Osteocyte (in vitro differentiated cells): ENCODE data around the gene BHLHE23. TPM values are rescaled to one million over a fixed set of nuclear protein-coding genes. Genes with fewer than 3 reads are reported as not detected.

Experiments
- DNase-seq: peaks from one replicate; pipeline ENCODE4 v3.0.0; 2021; ENCODE audit warnings: mixed read lengths; ENCODE audit not compliant: unreplicated experiment; ENCODE audit errors: extremely low spot score
- H3K27ac Mint-ChIP-seq: one replicate; pipeline ENCODE4 v1.8.0; 2021; ENCODE audit warnings: mild to moderate bottlenecking, mixed read lengths; ENCODE audit not compliant: unreplicated experiment
- H3K27me3 Mint-ChIP-seq: one replicate; pipeline ENCODE4 v1.8.0; 2021; ENCODE audit warnings: mixed read lengths; ENCODE audit not compliant: unreplicated experiment
- H3K36me3 Mint-ChIP-seq: one replicate; pipeline ENCODE4 v1.8.0; 2021; ENCODE audit warnings: mixed read lengths; ENCODE audit not compliant: unreplicated experiment
- H3K4me1 Mint-ChIP-seq: one replicate; pipeline ENCODE4 v1.8.0; 2021; ENCODE audit warnings: mixed read lengths; ENCODE audit not compliant: unreplicated experiment
- H3K4me3 Mint-ChIP-seq: one replicate; pipeline ENCODE4 v1.8.0; 2021; ENCODE audit warnings: mild to moderate bottlenecking, moderate library complexity, mixed read lengths; ENCODE audit not compliant: unreplicated experiment
- H3K9me3 Mint-ChIP-seq: one replicate; pipeline ENCODE4 v1.8.0; 2021; ENCODE audit warnings: mixed read lengths; ENCODE audit not compliant: unreplicated experiment
- long read RNA-seq: library from polyadenylated mRNA; unstranded; transcript quantifications from one replicate; pipeline ENCODE4 v2.0.0, GENCODE V29; 2021
- total RNA-seq: library from RNA; stranded (reverse); gene quantifications from 2 replicates; pipeline ENCODE4 v1.2.1, GENCODE V29; 2021
- TF ChIP-seq, protein P1 (sequence below): fragments of 200-600 bp; sonication (generic); IDR thresholded peaks from 2 replicates; pipeline ENCODE4 v1.5.0; 2021; ENCODE audit warnings: antibody characterized with exemption, mild to moderate bottlenecking, moderate library complexity

The BHLHE23 gene
- not detected in 2 replicates for total RNA-seq
- long read RNA-seq, result 0 reads

DNA sequence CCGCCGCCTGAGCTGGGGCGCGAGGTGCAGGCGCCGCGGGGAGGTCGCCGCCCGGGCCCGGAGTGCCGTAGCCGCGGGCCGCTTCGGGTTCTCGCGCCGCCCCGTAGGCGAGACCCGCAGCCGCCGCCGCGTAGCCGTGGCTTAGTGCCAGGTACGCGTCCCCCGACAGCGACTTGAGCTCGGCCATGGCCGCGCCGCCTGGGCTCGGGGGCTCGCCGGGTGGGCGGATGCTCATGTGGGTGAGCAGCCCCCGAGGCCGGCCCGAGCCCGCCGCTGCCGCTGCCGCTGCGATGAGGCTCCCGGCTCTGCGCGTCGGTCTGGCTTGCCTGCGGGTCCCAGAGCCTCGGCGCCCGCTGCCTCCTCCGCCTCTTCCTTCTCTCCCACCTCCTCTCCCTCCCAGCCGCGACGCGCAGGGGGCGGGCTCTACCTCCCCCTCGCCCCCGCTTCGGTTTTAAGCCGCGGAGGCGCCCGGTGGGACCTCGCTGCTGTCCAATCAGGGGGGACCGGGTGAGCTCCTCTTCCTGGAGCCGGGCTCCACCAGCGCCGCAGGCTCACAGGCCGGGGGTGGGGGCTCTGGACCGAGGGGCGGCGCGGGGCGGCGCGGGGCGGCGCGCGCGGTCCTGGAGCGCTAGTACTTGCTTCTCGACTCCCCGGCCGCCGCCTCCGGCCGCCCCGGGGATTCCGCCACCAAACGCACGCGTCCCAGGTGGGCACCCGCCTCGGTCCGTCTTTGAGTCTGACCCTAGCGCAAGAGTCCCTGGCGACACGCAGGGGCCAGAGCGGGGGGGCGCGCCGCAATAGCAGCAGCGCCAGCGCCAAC is at the start of gene BHLHE23:
TSS of gene BHLHE23 (minus strand) at position 425 of the 820 bp plus-strand sequence. CDS start at position 235, 190 bp downstream.
- Mint-ChIP-seq H3K27me3 (peaks cover 29% of the 10 kb centered on the region), H3K4me3 (peak within 1 kb of the TSS; percentile 54), H3K9me3 (no peaks in the 10 kb centered on the region), H3K27ac (no peak within 1 kb of the TSS), H3K36me3 (no peaks in the 10 kb centered on the region), H3K4me1 (peaks cover 8% of the 10 kb centered on the region)
- DNase-seq, result no peak
- TF ChIP-seq, protein P1, sequence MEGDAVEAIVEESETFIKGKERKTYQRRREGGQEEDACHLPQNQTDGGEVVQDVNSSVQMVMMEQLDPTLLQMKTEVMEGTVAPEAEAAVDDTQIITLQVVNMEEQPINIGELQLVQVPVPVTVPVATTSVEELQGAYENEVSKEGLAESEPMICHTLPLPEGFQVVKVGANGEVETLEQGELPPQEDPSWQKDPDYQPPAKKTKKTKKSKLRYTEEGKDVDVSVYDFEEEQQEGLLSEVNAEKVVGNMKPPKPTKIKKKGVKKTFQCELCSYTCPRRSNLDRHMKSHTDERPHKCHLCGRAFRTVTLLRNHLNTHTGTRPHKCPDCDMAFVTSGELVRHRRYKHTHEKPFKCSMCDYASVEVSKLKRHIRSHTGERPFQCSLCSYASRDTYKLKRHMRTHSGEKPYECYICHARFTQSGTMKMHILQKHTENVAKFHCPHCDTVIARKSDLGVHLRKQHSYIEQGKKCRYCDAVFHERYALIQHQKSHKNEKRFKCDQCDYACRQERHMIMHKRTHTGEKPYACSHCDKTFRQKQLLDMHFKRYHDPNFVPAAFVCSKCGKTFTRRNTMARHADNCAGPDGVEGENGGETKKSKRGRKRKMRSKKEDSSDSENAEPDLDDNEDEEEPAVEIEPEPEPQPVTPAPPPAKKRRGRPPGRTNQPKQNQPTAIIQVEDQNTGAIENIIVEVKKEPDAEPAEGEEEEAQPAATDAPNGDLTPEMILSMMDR, result no peak

DNA sequence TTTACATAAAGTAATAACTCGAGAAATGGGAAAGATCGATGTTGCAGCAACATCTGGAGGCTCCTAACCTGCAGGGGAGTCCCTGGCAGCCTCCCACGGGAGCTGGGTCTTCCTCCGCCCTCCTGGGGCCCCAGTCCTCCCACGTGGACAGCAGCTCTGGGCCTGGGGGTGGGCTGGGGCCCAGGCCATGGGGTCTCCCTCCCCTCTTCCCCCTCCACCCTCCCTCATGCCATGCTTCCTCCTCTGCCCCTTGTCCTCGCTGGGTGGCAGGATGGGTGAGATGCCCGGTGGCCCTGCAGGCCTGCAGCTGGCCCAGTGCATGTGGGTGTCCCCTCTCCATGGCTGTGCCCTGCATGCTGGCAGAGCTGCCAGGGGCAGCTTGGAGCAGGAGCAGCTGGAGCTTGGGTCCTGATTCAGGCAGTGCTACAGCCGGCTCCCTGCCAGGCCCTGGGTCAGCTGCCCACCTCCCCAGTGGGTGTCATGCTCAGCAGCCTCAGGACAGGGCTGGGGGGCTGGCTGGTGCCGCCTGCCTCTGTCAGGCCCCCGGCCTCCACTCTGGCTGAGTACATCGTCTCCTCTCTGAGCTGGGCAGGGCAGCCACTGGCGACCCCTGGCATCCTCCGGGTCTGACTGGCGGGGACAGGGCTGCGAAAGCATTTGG is 48.9 kb upstream of the BHLHE23 start:
- Mint-ChIP-seq H3K9me3 (peaks cover 3% of the 10 kb centered on the region), H3K27me3 (peaks cover 9% of the 10 kb centered on the region), H3K36me3 (no peaks in the 10 kb centered on the region), H3K4me3 (no peak overlapping the region), H3K27ac (no peak overlapping the region), H3K4me1 (no peaks in the 10 kb centered on the region)
- TF ChIP-seq, protein P1, result no peak
- DNase-seq, result peak; percentile 80

DNA sequence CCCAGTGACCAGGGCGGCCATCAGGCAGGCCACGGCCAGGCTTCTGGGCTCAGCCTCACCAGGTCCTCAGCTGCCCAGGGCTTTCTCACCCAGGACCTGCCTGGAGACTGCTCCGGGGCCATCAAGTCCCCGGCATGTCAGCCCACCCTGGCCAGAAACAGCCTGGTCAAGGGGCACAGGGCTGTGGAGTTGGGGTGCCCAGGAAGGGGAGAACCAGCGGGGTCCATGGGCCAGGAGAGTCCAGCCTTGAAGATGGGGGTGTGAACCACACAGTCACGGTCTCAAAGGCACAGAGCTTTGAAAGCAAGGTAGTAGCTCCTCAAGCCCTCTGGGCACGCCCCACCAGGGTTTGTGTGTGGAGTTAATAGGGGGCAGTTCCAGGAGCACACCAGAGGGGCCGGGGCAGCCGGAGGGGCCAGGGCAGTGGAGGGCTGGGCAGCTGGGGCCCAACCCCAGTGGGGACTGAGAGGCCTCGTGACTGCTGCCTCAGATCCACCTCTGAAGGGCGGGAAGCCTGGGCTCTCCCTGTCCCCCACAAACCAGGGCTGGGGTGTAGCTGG is 48.0 kb upstream of the BHLHE23 start:
- Mint-ChIP-seq H3K27ac (no peak overlapping the region), H3K27me3 (peaks cover 9% of the 10 kb centered on the region), H3K4me3 (no peak overlapping the region), H3K9me3 (peaks cover 3% of the 10 kb centered on the region), H3K36me3 (no peaks in the 10 kb centered on the region), H3K4me1 (no peaks in the 10 kb centered on the region)
- TF ChIP-seq, protein P1, result no peak
- DNase-seq, result peak; percentile 83

DNA sequence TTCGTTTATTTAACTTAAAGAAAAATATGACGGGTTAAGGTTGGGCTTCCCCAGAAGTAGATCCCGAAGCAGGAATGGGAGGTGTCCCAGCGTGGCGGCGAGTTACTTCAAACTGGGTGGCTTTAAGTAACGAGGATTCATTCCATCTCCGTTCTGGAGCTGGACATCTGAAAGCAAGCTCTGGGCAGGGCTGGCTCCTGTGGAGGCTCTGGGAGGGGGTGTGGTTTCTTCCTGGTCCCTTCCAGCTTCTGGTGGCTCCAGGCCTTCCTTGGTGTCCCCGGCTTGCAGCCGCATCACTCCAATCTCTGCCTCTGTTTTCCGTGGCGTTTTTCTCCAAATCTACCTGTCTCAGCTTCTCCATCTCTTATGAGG is 47.3 kb upstream of the BHLHE23 start:
- TF ChIP-seq, protein P1, result no peak
- Mint-ChIP-seq H3K4me1 (no peaks in the 10 kb centered on the region), H3K27ac (no peak overlapping the region), H3K27me3 (peaks cover 9% of the 10 kb centered on the region), H3K4me3 (no peak overlapping the region), H3K9me3 (peaks cover 3% of the 10 kb centered on the region), H3K36me3 (no peaks in the 10 kb centered on the region)
- DNase-seq, result peak; percentile 62
